GM18508 (cell line): Measurements from ENCODE around the gene SIMC1.
"Not testable (repeated sequence)": the region's sequence is repeated elsewhere in the genome, so short reads cannot be mapped to it uniquely, and the experiment has no call there.

Source experiments
- ATAC-seq: cut with Tn5 transposase; IDR thresholded peaks from one replicate; pipeline ENCODE4 v1.9.1; 2021; ENCODE audit warnings: moderate number of reproducible peaks; ENCODE audit not compliant: insufficient read depth, unreplicated experiment

Gene SIMC1

DNA sequence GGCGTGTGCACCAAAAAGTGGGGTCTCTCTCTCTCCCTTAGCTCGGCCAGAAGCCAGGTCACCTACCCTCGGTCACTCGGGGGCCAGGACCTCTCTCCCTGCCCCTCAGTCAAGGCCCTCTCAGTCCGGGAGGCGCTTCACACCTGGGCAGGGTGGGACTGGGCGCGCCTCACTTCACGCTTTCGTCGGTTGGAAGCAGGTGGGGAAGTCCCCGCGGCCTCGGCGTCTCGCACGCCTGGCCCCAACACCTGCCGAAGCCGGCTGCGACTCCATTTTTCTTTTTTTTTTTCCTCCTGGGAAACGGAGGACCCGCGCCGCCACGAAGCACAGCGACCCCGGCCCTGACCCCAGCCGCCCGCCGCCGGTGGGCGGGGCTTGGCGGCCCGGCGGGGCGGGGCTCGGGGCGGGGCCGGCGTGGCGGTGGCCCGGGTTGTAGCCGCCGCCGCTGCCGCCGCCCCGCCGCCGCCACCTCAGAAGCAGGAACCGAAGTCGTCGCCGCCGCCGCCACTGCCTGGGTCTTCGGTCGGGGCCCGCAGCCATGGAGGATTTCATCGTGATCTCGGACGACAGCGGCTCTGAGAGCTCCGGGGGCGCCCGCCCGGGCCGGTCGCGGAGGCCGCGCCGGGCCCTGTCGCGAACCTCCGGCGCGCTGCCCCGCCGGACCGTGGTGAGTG lies at the start of gene SIMC1:
SIMC1 (plus strand) TSS at position 454 of the 674 bp plus-strand sequence; CDS start at position 539, 85 bp downstream.
- not testable (repeated sequence) for ATAC-seq

GRCh38 chr5:176188506-176189193 lies 49.6 kb upstream of the SIMC1 start:
- ATAC-seq: no peak

- ATAC-seq: no peak
These were observed 48.4 kb upstream of the SIMC1 start for GRCh38 chr5:176189857-176190256.

GRCh38 chr5:176190886-176191755 lies 47.1 kb upstream of the SIMC1 start:
- no peak for ATAC-seq

DNA sequence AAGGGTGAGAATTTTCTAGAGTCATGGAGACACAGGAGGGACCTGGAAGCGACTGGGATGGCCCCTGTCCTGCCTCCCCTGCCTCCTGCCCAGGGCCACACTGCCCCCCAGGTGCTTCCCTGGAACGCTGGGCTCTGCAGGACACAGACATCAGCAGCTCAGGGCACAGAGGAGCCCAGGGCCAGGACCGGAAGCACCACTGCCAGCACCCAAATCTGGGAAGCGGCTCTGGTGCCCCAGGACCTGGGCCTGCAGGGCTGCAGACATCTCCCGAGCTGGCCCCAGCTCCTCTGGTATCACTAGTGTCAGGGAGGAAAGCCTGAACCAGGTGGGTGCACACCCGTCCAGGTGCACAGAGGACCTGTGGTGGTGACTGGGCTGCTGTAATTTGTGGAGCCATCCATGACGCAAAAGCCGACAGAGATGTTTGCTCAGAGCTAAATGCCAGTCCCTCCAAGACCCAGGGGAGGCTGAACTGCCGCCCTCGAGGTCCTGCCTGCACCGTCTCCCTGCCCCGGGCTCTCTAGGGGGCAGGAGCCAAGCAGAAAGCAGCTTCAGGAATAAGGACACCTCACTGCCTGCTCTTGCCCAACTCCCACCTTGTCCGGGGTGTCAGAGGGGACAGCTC lies 46.0 kb upstream of the SIMC1 start:
- ATAC-seq: no peak

GRCh38 chr5:176192722-176193117 lies 45.5 kb upstream of the SIMC1 start:
- ATAC-seq: not testable (repeated sequence)

- ATAC-seq: not testable (repeated sequence)
These were observed 44.6 kb upstream of the SIMC1 start for GRCh38 chr5:176193636-176194035.

GRCh38 chr5:176194238-176195083 lies 43.8 kb upstream of the SIMC1 start:
- ATAC-seq: not testable (repeated sequence)

GRCh38 chr5:176195084-176195413 lies 43.2 kb upstream of the SIMC1 start:
- ATAC-seq: not testable (repeated sequence)

- ATAC-seq: not testable (repeated sequence)
These were observed 42.6 kb upstream of the SIMC1 start for GRCh38 chr5:176195487-176196207.

GRCh38 chr5:176196781-176197180 lies 41.4 kb upstream of the SIMC1 start:
- ATAC-seq: not testable (repeated sequence)

DNA sequence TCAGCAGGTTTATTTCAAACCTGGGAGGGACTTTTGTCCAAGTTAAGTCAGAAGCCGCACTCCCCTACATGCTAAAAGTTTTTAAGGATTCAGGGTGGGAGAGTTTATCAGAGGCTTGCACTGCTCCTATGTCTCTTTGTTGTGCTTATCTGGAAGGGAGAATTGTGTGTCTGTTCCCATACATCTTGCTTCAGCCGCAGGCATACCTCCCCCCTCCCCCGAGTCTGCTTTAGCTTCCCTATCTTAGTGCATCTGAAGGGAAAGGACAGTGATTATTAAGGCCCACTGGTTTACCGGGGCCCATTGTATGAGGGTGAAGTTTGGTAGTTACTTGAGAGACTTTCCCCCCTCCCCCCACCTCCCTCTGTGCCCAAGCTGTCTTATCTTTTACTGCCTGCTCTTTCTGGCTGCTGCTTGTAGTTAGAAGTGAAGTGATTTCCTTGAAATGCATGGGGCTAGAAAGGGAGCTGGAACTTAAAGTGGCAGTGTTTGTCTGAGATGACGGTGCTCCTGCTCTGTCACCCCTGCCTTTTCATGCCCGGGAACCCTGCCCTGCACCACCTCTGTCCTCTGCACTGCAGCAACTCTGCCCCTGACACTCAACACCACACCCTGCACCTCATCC lies 40.9 kb upstream of the SIMC1 start:
- not testable (repeated sequence) for ATAC-seq

DNA sequence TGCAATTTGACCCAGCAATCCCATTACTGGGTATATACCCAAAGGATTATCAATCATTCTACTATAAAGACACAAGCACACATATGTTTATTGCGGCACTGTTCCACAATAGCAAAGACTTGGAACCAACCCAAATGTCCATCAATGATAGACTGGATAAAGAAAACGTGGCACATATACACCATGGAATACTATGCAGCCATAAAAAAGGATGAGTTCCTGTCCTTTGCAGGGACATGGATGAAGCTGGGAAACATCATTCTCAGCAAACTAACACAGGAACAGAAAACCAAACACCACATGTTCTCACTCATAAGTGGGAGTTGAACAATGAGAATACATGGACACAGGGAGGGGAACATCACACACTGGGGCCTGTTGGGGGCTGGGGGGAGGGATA lies 39.9 kb upstream of the SIMC1 start:
- not testable (repeated sequence) for ATAC-seq

GRCh38 chr5:176198991-176199733 lies 39.1 kb upstream of the SIMC1 start:
- not testable (repeated sequence) for ATAC-seq

DNA sequence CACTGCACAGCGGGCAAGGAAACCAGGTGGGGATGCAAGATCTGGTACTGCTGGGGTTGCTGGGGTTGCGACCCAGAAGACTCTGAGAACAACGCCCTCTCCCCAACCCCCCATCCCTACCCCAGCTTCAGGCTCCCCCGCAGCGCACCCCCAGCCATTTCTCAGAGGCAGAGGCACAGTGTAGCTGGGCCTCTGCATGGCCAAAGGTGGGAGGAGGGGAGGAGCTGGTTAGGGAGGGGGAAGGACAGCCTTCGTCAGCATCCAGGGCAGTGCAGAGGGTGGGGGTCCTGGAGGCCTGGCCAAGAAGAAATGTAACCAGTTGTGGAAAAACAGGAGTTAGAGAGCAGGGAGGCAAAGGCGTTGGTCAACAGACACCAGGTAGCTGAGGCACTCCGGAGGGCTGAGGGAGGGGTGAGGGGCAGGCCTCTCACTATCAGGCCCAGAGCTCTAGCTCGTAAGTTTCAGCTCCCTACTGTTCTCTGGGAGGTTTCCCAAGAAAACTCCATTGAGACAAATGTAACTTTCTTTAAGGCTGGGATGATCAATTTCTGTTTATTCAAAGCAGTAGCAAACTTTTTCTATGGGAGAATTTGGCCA lies 38.3 kb upstream of the SIMC1 start:
- not testable (repeated sequence) for ATAC-seq

DNA sequence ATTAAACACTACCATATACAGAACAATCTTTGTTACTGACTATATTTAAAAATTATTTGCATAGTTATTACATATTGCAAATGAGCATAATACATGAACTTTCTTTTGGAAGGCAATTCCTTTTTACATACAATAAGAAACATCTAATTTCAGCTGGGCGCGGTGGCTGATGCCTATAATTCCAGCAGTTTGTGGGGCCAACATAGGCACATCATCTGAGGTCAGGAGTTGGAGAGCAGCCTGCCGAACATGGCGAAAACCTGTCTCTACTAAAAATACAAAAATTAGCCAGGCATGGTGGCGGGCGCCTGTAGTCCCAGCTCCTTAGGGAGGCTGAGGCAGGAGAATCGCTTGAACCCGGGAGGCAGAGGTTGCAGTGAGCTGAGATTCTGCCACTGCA lies 36.4 kb upstream of the SIMC1 start:
- ATAC-seq: no peak

- ATAC-seq: no peak
These were observed 35.1 kb upstream of the SIMC1 start for GRCh38 chr5:176203086-176203485.
